Activated CD8-positive, alpha-beta memory T cell treated with anti-CD3 and anti-CD28 coated beads for 4 hours (primary cell): Measurements from ENCODE around the gene EPHA7.

ENCODE experiments used
- DNase-seq, 2 donors: peaks; one replicate each; pipeline ENCODE4 v3.0.0-alpha.2; 2020; ENCODE audit warnings: low read depth in 2 of 2

Gene EPHA7

DNA sequence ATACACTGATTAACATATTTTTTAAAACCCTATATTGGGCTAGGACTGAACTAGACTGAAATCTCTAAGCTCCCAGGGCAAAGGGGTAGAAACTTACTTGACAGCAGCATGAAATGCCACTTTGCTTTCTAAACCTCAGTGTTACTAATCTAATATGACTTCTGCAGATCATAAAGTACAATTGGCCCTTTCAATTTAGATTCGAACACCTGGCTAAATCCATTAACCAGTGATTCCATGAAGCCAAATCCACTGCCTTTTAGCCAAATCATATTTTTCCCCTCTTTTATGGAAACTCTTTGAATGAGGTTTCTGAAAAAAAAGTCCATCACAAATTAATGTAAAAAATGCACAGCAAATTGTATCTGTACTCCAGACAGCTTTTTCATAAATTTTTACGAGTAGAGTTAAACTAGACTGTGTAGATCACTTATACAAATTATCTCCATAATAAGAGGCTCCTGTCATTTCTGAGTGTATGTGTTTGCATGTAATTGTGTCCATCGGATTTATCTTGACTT, 25.7 kb downstream of the EPHA7 start:
- DNase-seq, result no peak

DNA sequence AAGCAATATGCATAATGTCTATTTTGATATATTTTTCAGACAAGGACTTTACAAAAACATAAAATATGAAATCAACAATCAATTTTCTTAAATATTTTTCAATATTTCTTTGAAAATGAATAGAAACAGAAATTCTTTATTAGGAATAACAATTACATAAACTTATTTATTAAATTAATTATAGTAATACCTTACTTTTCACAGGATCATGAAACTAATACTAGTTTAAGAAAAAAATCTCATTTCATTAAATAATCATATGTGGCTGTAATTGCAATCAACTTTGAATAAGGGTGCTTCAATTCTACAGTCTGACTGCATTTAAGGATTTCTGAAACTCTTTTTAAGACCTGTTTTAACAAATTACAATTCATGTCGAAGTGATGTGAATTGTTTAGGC, 26.6 kb downstream of the EPHA7 start:
- no peak for DNase-seq

DNA sequence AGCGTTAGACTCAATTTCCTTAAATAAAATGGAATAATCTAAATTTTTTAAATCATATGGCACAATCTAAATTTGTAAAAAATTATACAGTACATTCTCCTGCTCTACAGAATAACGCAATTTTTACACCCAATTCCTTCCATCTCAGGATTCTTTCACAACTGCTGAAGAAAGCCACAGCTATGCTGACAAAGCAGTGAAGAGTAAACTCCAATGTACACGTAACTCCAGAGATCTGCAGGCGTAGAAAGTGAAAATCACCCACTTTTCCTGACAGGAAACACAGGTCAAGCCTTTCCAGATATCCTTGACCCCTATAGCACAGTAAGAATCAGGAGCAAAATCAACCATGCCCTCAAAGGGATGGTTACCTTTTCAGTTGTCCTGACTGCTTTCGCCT, 27.4 kb downstream of the EPHA7 start:
- no peak for DNase-seq

GRCh38 chr6:93389192-93389591, 30.2 kb downstream of the EPHA7 start:
- no peak for DNase-seq

GRCh38 chr6:93388070-93388469, 31.3 kb downstream of the EPHA7 start:
- no peak for DNase-seq

DNA sequence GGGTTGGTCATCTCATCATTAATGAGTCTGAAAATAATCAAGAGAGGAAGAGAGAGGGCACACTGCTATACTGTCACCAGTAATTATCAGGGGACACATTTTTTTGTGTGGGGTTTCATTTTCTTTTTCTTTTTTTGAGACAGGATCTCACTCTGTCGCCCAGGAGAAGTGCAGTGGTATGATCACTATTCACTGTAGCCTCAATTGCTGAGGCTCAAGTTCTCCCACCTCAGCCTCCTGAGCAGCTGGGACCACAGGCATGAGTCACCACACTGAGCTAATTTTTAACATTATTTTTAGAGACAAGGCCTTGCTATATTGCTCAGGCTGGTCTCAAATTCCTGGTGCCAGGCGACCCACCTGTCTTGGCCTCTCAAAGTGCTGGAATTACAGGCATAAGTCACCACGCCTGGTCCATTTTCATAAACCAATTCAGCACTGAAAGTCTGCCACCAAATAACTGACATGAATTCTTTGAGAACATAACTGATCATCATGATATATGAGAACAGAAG, 43.3 kb downstream of the EPHA7 start:
- no peak for DNase-seq

DNA sequence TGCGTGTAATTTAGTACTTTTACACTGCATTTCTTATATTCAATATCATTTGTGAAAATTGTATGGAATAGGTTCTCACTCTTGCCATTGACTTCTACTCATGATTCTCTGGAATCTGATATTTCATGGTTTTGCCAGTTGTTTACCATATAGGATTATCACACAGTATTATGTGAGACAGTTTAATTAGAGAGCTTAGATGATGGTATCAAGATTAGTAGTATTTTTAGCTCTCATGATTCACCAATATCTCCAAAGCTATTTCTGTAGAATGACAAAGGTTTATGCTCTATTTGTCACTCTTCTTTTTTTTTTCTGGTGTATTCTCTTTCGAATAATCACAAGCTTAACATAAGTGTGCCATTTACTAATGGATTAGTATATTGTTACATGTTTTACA, 45.9 kb downstream of the EPHA7 start:
- DNase-seq, result no peak

GRCh38 chr6:93371756-93372155, 47.6 kb downstream of the EPHA7 start:
- DNase-seq, result no peak

GRCh38 chr6:93369586-93370134, 49.7 kb downstream of the EPHA7 start:
- DNase-seq, result no peak

- no peak for DNase-seq
Measured at GRCh38 chr6:93366506-93366905, 52.9 kb downstream of the EPHA7 start.

DNA sequence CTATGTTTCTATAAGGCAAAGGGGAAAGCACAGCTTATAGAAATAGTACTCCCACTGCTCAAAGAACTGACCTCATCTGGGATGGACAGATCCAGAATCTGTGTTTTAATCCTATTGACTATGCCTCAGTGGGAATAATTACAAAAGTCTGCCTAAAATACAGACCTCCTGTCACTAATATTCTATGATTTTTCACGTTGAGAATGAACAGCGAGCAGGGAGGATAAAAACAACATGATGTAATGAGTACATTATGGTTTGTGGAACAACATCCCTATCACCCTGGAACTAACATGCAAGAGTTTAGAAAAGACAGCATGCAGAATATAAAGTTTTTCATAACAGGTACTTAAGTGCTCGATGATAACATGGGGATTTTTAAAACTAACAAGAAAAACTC, 53.9 kb downstream of the EPHA7 start:
- DNase-seq, result no peak

DNA sequence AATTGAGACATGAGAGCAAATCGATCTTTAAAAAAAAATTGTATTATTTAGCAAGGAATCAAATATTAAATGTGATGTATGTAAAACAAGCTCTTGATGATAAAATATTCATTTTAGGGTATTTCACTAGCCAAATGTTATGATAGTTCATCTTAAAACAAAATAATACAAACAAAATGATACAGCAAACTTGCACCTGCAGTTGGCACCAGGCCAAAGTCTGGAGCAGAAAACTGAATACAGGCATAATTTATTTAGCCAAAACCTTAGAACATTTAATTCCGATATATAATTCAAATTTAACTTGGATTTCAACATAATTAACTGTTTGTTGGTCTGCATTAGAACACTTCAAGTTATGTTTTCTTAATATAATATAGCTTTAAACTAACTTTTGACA, 60.9 kb downstream of the EPHA7 start:
- DNase-seq, result no peak

DNA sequence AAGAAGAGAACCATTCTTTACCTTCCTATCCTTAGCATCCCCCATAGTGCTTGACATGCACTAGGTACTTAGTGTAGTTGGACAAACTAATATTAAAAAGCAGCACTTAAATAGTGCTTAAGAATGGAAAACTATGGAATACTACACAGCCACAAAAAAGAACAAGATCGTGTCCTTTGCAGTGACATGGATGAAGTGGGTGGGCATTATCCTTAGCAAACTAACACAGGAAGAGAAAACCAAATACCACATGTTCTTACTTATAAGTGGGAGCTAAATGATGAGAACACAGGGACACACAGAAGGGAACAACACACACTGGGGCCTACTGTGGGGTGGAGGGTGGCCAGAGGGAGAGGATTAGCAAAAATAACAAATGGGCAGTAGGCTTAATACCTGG, 66.8 kb downstream of the EPHA7 start:
- no peak for DNase-seq

- no peak for DNase-seq
Measured at GRCh38 chr6:93351222-93351621, 68.1 kb downstream of the EPHA7 start.

DNA sequence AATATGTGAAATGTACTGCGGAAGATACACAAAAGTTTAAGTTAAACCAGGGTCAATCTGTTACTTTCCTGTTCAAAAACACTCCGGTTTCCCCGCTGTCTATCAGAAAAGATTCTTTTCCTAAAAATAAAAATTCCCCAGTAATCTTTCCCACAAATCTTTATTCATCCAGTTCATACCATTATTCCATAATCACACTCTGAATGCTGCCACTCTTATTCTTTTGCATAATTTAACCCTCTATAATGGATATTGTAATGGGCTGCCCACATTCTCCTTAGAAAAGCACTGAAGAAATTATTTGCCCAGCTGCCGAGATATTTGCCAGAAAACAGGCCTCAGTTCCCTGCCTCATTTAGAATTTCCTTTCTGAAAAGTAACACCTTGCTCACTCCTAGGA, 68.6 kb downstream of the EPHA7 start:
- DNase-seq, result no peak

- DNase-seq, result no peak
Measured at GRCh38 chr6:93344333-93344835, 75.0 kb downstream of the EPHA7 start.

- DNase-seq, result no peak
Measured at GRCh38 chr6:93343476-93343875, 75.9 kb downstream of the EPHA7 start.

GRCh38 chr6:93341900-93342613, 77.3 kb downstream of the EPHA7 start:
- DNase-seq, result no peak

DNA sequence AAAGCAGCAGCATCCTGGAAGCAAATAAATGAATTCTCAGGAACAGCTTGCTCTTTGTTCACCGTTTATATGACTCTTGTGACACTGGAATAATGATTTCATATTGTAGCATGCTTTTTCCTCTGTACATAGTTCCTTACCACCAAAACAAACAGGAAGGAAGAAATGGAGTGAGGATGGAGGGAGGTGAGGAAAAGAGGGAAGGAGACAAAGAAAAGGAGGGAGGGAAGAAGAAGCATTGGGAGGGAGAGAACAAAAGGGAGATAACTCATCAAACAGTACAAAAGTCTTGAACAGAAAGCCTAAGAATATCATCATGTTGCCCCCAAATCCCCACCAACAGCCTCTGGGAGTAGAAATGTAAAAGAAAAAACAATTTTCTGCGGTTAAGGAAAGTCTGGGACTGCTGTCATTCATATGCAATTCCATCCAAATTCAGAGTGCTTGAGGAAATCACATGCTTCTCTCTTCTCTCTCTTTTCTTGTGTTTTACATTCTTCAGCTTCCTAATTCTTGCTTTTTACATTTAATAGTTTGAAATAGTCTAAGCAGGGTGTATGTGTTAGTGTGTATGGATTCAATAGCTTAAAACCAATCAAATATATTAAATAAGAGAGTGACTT, 81.5 kb downstream of the EPHA7 start:
- DNase-seq, result no peak

- no peak for DNase-seq
Measured at GRCh38 chr6:93337014-93337413, 82.3 kb downstream of the EPHA7 start.

DNA sequence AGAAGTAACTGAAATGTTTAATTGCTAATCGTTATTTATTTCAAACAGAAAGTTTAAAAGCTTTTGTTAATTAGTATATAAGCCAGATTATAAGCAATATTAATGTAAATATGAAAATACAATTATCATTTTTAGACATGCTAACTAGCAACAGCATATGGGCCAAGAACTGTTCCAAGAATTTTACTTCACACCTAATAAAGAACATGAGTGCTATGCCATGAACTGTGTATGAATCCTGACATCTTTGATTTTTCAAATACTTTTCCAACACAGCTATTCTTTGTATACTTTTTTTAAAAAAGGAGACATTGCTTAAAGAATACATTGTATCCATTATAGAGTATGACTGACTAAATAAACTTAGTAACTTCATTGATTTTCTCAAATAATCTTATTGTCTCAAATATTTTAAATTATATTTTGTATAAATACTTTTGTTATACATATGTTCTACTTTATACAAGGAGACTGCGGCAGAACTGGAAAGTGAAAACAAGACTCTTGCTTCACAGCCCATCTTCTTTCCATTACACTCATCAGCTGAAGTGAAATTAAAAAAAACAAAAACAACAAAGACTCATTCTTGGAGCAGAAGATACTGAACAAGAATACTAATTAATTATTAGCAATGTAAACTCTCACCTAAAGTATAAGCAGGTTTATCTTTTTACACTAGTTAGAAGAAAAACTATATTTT, 89.9 kb downstream of the EPHA7 start:
- no peak for DNase-seq

DNA sequence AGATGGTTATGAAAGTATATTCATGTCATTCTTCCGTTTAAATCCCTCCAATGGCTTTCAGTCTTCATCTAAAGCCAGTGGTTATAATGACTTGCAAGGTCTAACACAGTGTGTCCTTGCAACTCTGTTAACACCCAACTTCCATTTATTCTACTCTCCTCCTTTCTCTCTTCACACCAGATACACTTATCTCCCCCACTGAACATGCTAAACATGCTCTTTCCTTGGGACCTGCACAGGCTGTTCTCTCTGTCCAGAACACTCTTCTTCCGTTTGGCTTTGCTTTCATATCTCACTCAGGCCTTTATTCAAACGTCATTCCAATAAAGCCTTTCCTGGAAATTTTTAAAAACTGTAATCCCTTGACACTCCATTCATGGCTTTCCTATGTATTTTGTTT, 91.5 kb downstream of the EPHA7 start:
- DNase-seq, result no peak
